Keratinocyte (primary cell): ENCODE results near the gene TFF3. TPM values are rescaled to one million over a fixed set of nuclear protein-coding genes. Genes with fewer than 3 reads are reported as not detected.

ENCODE experiments used
- DNase-seq: peaks from one replicate; pipeline ENCODE4 v3.0.0-alpha.2; 2011; ENCODE audit warnings: low read depth, missing footprints, low spot score
- FAIRE-seq: peaks from 2 replicates; lab custom pipeline; 2011; peaks lifted over from hg19 to GRCh38; lab: Jason Lieb, UNC
- H2AFZ ChIP-seq: 2 replicates; pipeline ENCODE4 v1.6.0; 2012; ENCODE audit warnings: low read length, control low read depth, inconsistent platforms; ENCODE audit not compliant: control insufficient read depth
- H3K27ac ChIP-seq: 2 replicates; pipeline ENCODE4 v1.5.1; 2011; ENCODE audit warnings: low read length; ENCODE audit not compliant: control insufficient read depth, insufficient read depth
- H3K27me3 ChIP-seq: 3 replicates; pipeline ENCODE4 v1.6.0; 2011; ENCODE audit warnings: low read length; ENCODE audit not compliant: control insufficient read depth, insufficient read depth; ENCODE audit errors: extremely low read depth
- H3K36me3 ChIP-seq, 2 experiments: 2 replicates in 1 of 2; 3 replicates in 1 of 2; pipeline ENCODE4 v1.5.1; 2011; ENCODE audit warnings: low read length in 2 of 2, mild to moderate bottlenecking in 1 of 2; ENCODE audit not compliant: control insufficient read depth in 2 of 2, insufficient read depth in 2 of 2; ENCODE audit errors: extremely low read depth in 1 of 2
- H3K4me1 ChIP-seq: 3 replicates; pipeline ENCODE4 v1.5.1; 2011; ENCODE audit warnings: low read length; ENCODE audit not compliant: control insufficient read depth, insufficient read depth; ENCODE audit errors: extremely low read depth
- H3K4me2 ChIP-seq: 3 replicates; pipeline ENCODE4 v1.6.0; 2011; ENCODE audit warnings: low read depth, low read length; ENCODE audit not compliant: control insufficient read depth, insufficient read depth; ENCODE audit errors: extremely low read depth
- H3K4me3 ChIP-seq, 3 experiments: fragments of 200-600 bp in 1 of 3; sonication (generic) in 1 of 3; 2 replicates in 2 of 3; 3 replicates in 1 of 3; pipeline ENCODE4 v1.5.1; 2011 to 2016; ENCODE audit warnings: low read length in 3 of 3, mild to moderate bottlenecking in 3 of 3, control low read depth in 2 of 3, inconsistent platforms in 1 of 3, low read depth in 1 of 3, mixed read lengths in 1 of 3, mixed run types in 1 of 3, moderate library complexity in 1 of 3; ENCODE audit not compliant: control insufficient read depth in 2 of 3, insufficient read depth in 2 of 3; ENCODE audit errors: extremely low read depth in 1 of 3
- H3K79me2 ChIP-seq: 2 replicates; pipeline ENCODE4 v1.6.0; 2012; ENCODE audit warnings: low read length; ENCODE audit not compliant: control insufficient read depth, insufficient read depth
- H3K9ac ChIP-seq: 3 replicates; pipeline ENCODE4 v1.6.0; 2011; ENCODE audit warnings: low read length; ENCODE audit not compliant: control insufficient read depth, insufficient read depth; ENCODE audit errors: extremely low read depth
- H3K9me1 ChIP-seq: 3 replicates; pipeline ENCODE4 v1.6.0; 2011; ENCODE audit warnings: low read length; ENCODE audit not compliant: control insufficient read depth, insufficient read depth; ENCODE audit errors: extremely low read depth
- H3K9me3 ChIP-seq: 2 replicates; pipeline ENCODE4 v1.5.1; 2012; ENCODE audit warnings: low read depth, low read length; ENCODE audit not compliant: control insufficient read depth
- H4K20me1 ChIP-seq: 3 replicates; pipeline ENCODE4 v1.6.0; 2011; ENCODE audit warnings: low read length; ENCODE audit not compliant: control insufficient read depth, insufficient read depth; ENCODE audit errors: extremely low read depth
- EZH2 ChIP-seq: IDR thresholded peaks from one replicate; pipeline ENCODE4 v1.6.1; 2012; ENCODE audit warnings: inconsistent platforms, mild to moderate bottlenecking, low read length, moderate library complexity
- dilution Hi-C: fragments of 300-500 bp; cut with MboI; formaldehyde crosslinking; loops from one replicate; pipeline ENCODE4 v1.7.0; 2020; ENCODE audit warnings: low sequenced_read_pairs; ENCODE audit not compliant: extremely low pct_ligation_motif_present
- polyA plus RNA-seq, 5 experiments: library from polyadenylated mRNA; depleted of rRNA in 3 of 5; stranded (reverse) in 3 of 5; stranded (forward) in 1 of 5; unstranded in 1 of 5; fragments of >200 nt; gene quantifications; 1 replicate in 1 of 5; 2 replicates in 3 of 5; 3 replicates in 1 of 5; pipeline versions ENCODE4 v1.2.1 to v1.2.3, GENCODE V29; 2011 to 2012; ENCODE audit warnings: missing spikeins in 2 of 5, low read depth in 1 of 5, low replicate concordance in 1 of 5
- TF ChIP-seq, protein P1 (sequence below), 3 experiments: IDR thresholded peaks in 1 of 3; conservative IDR thresholded peaks in 1 of 3; optimal IDR thresholded peaks in 1 of 3; 2 replicates in 2 of 3; 3 replicates in 1 of 3; pipeline versions ENCODE3 to v1.5.1; 2011; ENCODE audit warnings: low read length in 3 of 3, mild to moderate bottlenecking in 3 of 3, moderate library complexity in 2 of 3, control low read depth in 1 of 3, inconsistent platforms in 1 of 3; ENCODE audit not compliant: insufficient read depth in 2 of 3; ENCODE audit errors: extremely low read depth in 1 of 3

TFF3 gene
- polyA plus RNA-seq, 1 donor (not counting 4 experiments of a cell fraction or from before 2014, with no cell fraction given) = not detected

DNA sequence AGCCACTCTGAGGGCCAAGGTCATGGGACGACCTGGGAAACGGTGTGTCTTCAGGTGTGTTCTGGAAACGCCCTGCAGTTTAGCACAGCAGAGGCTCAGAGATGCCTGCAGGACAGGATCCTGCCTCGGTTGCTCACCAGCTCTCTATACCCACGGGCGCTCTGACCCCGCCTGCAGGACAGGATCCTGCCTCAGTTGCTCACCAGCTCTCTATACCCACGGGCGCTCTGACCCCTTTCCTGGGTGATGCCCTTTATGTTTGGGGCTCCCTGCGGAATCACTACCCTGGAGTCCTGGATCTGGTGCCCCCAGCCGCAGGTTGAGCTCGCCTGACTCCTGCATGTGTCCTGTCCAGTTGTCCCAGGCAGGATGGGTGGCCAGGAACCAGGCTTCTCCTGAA lies 32.5 kb downstream of the TFF3 start:
- TF ChIP-seq EZH2 = no peak
- TF ChIP-seq, protein P1, sequence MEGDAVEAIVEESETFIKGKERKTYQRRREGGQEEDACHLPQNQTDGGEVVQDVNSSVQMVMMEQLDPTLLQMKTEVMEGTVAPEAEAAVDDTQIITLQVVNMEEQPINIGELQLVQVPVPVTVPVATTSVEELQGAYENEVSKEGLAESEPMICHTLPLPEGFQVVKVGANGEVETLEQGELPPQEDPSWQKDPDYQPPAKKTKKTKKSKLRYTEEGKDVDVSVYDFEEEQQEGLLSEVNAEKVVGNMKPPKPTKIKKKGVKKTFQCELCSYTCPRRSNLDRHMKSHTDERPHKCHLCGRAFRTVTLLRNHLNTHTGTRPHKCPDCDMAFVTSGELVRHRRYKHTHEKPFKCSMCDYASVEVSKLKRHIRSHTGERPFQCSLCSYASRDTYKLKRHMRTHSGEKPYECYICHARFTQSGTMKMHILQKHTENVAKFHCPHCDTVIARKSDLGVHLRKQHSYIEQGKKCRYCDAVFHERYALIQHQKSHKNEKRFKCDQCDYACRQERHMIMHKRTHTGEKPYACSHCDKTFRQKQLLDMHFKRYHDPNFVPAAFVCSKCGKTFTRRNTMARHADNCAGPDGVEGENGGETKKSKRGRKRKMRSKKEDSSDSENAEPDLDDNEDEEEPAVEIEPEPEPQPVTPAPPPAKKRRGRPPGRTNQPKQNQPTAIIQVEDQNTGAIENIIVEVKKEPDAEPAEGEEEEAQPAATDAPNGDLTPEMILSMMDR (optimal IDR thresholded peaks at IDR 0.05 in 1 of 3, IDR thresholded peaks at IDR 0.05 in 1 of 3, conservative IDR thresholded peaks at IDR 0.05 in 1 of 3; ENCODE audit: extremely low read depth in 1 of 3, insufficient read depth in 2 of 3, low read length in 3 of 3) = no peak
- no peak for DNase-seq
- H3K4me3 ChIP-seq = no peak overlapping the region
- no peak overlapping the region for H2AFZ ChIP-seq
- dilution Hi-C loops = no loop called here
- no peaks in the 10 kb centered on the region for H3K9me1 ChIP-seq
- H3K9ac ChIP-seq = no peak overlapping the region
- H3K27me3 ChIP-seq = no peaks in the 10 kb centered on the region
- H3K4me2 ChIP-seq = no peak overlapping the region
- H4K20me1 ChIP-seq = no peaks in the 10 kb centered on the region
- H3K36me3 ChIP-seq = no peaks in the 10 kb centered on the region
- no peak for FAIRE-seq
- no peak overlapping the region for H3K27ac ChIP-seq
- H3K79me2 ChIP-seq = no peaks in the 10 kb centered on the region
- H3K4me1 ChIP-seq = no peaks in the 10 kb centered on the region
- H3K9me3 ChIP-seq = no peaks in the 10 kb centered on the region

DNA sequence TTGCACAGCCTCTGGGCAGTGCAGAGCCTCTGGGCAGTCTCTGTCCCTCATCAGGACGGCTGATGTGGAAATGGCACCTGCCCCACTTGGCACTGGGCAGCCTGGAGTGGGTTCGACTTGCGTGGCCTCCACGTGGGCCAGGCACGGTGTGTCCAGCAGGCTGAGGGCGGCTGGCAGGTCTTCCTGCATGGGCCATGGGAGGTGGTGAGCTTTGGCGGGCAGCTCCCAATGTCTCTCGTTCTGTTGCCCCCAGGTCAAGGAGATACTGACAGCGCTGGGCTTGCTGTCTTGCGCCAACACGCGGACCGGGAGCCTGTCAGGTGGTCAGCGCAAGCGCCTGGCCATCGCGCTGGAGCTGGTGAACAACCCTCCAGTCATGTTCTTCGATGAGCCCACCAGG lies 33.2 kb downstream of the TFF3 start:
- no peaks in the 10 kb centered on the region for H3K36me3 ChIP-seq

More for the DNA sequence above, 33.2 kb downstream of the TFF3 start:
- no peak for TF ChIP-seq EZH2
- TF ChIP-seq, protein P1 (optimal IDR thresholded peaks at IDR 0.05 in 1 of 3, IDR thresholded peaks at IDR 0.05 in 1 of 3, conservative IDR thresholded peaks at IDR 0.05 in 1 of 3; ENCODE audit: extremely low read depth in 1 of 3, insufficient read depth in 2 of 3, low read length in 3 of 3) = no peak
- Histone ChIP-seq H4K20me1 (no peaks in the 10 kb centered on the region), H3K4me3 (no peak overlapping the region), H3K4me2 (no peak overlapping the region), H3K9ac (no peak overlapping the region), H3K9me1 (no peaks in the 10 kb centered on the region), H3K27me3 (no peaks in the 10 kb centered on the region), H2AFZ (no peak overlapping the region), H3K79me2 (no peaks in the 10 kb centered on the region), H3K27ac (no peak overlapping the region), H3K4me1 (no peaks in the 10 kb centered on the region), H3K9me3 (no peaks in the 10 kb centered on the region)
- FAIRE-seq (no peak), DNase-seq (no peak)
- dilution Hi-C loops = no loop called here
